GM21529 (cell line): ENCODE data around the gene TGFB1.

ENCODE experiments used
- ATAC-seq: cut with Tn5 transposase; IDR thresholded peaks from one replicate; pipeline ENCODE4 v1.9.1; 2021; ENCODE audit not compliant: unreplicated experiment

Gene TGFB1

DNA sequence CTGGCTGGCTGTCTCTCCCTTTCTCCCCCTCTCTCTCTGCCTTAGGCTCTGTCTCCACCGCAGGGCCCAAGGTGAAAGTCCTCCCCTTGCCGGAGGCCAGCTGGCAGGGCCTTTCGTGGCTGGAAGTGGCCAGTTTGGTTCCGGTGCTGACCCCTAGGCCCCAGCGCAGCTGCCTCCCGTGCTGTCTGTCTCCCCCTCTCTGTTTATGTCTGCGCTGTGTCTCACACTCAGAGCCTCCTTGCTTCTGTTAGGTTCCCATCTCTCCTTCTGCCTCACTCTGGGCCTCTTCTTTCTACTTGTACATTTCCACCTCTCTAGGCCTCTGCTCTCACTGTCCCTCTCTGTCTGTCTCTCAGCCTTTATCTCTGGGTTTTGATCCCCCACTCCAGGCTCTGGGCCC is 30.7 kb downstream of the TGFB1 start:
- no peak for ATAC-seq

DNA sequence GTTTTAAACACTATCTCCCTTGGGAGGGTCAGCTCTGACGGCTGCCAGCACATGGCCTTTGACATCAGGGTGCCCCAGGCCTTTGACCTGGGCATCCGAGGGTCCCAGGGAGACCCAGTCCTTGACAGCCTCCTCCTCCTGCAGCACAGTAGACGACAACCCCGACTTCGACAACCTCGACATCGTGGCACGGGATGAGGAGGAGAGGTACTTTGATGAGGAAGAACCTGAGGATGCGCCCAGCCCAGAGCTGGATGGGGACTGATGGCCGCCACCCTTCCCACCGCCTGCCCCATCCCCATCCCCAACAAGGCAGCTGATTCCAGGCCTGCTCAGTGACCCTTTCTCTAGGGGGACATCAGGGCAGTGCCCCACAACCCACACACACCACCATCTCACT is 31.3 kb downstream of the TGFB1 start:
- ATAC-seq: no peak

DNA sequence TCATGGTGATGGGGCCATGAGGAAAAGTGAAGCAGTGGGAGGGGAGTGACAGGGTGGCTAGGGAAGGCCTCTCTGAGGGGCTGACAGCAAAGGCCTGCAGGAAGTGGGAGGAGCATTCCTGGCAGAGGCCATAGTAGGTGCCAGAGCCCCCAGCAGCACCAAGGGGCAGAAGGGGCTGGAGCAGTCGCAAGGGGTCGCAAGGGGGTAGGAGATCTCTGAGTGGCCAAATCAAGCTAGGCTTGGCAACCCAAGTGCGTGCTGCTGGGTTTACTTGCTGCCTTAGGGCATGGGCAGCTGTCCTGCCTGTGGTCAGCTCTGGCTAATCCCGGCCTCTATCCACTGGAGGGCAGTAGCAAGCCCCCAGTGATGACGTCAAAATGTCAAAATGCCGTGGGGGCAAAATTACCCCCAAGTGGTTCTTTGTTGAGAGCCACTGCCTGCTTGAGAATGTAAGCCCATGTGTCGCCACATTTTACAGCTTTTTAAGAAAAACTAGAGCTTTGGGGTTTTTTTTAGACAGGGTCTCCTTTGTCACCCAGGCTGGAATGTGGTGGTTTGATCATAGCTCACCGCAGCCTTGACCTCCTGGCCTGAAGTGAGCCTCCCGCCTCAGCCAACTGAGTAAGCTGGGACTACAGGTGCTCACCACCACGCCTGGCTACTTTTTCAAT is 32.0 kb downstream of the TGFB1 start:
- ATAC-seq: no peak

DNA sequence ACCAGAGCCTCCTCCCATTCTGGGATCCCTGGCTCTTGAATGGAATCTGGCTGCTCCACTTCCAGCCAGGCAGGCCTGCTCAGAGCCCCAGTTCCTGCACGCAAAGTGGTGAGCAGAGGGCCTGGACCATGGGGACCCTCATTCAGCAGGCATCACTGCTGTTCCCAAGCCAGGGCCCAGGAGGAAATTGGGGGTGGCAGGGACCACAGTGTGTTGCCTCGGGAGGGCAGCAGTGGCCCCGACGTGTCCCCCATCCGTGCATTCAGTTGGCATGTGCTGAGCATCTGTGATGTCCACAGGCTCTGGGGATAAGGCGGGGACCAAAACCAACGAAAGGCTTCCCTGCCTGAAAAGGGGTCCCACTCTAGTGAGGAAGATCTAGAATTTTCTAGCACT is 32.5 kb downstream of the TGFB1 start:
- ATAC-seq: no peak

DNA sequence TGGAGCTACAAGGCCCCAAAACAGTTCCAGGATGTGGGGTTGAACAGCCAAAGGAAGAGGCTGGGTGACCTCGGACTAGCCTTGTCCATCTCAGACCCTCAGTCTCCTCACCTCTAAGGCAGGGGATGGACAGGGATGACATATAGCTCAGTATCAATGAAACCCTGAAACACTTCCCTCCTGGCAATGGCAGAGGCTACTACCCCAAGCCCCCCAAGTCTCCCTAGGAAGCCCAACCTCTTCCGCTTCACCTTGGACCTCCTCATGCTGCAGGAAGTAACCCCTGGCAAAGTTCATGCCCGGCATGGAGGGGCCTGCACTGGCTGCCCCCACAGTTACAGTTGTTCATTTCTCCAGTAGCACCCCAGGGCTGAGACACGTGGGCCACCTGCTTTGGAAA is 33.2 kb downstream of the TGFB1 start:
- ATAC-seq: no peak

DNA sequence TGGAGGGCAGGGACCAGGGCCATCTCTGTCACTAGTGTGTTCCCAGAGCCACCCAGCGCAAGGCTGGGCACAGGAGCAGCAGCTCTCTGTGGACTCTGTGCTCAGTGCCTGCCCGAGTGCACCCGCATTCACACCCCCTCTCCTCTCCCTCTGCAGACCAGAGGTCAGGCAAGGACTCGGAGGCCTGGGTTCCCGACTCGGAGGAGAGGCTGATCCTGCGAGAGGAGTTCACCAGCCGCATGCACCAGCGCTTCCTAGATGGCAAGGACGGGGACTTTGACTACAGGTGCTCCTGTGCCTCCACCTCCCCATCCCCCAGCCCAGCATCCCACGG is 33.6 kb downstream of the TGFB1 start:
- no peak for ATAC-seq

DNA sequence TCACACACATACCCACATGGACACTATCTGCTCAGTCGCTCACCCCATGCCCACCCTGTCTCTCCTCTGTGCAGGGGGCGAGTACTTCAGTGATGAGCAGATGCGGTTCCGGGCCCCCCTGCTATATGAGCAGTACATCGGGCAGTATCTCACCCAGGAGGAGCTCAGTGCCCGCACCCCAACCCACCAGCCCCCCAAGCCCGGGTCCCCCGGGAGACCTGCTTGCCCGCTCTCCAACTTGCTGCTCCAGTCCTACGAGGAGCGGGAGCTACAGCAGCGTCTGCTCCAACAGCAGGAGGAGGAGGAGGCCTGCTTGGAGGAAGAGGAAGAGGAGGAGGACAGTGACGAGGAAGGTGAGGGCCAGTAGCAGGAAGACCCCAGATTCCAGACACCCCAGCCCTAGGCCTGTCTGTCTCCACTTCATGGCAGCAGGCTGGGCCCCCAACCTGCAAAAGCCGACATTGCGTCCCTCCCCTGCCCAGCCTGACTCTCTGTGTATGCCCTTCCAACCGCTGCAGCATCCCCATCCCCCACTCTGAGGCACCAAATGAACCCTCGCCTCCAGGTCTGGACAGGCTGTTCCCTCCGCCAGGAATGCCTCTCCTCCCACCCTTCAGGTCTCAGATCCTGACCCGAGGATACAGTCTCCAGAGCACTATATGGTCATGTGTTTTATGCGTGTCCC is 34.1 kb downstream of the TGFB1 start:
- ATAC-seq: no peak

DNA sequence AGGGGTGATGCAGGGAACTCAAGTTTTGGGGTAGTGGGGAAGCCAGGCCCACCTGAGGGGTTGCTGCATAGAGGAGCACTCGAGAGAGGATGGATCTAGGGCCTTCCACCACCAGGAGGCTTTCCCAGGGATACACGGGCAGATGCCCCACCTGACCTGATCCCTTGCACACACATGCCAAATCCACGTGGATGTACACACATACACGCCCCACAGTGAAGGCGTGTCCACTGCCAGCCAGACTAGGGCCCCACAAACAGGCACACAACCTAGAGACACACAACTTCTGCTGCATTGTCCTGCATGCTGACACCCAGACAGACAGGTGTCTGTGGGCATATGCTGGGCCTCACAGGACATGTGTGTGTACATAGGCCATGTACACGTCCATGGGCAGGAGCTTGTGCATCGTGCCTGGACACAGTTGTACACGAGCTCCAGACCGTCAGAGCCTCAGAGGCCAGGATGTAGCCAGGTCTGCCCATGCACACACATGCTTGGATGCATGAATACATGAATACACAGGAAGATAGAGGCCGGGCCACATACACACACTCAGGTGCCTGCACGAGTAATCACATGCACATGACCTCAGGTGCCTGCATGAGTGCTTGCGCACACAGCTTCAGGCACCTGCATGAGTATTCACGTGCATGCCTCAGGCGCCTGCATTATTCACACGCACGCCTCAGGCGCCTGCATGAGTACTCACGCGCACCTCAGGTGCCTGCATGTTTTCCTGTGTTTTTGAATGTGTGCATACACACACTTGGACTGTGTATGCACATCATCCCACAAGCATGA is 34.8 kb downstream of the TGFB1 start:
- no peak for ATAC-seq

DNA sequence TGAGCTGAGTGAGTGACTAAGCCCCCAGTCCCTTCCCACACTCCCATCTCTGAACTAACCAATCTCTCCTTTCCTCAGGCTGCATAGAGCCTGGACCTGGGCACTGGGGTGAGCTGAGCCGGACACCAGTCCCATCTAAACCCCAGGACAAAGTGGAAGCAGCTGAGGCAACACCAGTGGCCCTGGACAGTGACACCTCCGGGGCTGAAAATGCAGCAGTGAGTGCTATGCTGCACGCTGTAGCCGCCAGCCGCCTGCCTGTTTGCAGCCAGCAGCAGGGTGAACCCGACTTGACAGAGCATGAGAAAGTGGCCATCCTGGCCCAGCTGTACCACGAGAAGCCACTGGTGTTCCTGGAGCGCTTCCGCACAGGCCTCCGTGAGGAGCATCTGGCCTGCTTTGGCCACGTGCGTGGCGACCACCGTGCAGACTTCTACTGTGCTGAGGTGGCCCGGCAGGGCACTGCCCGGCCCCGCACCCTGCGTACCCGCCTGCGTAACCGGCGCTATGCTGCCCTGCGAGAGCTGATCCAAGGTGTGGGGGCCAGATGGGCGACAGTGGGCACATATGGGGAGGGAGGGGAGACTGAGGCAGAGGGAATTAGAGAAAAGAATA is 37.3 kb downstream of the TGFB1 start:
- no peak for ATAC-seq

DNA sequence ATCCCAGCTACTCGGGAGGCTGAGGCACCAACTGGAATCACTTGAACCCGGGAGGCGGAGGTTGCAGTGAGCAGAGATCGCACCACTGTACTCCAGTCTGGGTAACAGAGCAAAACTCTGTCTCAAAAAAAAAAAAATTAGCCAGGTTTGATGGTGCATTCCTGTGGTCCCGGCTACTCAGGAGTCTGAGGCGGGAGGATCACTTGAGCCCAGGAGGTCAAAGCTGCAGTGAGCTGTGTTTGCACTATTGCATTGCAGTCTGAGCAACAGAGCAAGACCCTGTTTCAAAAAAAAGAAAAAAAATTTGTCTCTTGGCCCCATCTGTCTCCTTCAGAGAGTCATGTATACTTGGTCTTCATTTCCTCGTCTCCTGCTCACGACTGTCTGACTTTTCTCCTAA is 42.1 kb downstream of the TGFB1 start:
- no peak for ATAC-seq

DNA sequence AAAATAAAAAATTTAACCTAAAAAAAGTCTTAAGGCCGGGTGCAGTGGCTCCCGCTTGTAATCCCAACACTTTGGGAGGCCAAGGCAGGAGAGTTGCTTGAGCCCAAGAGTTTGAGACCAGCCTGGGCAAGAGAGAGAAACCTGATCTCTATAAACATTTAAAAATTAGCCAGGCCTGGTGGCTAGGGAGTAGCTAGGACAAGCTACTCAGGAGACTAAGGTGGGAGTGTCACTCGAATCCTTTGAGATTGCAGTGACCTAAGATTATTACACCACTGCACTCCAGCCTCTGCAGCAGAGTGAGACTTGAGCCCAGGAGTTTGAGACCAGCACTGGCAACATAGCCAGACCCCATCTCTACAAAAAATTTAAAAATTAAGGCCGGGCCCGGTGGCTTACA is 42.6 kb downstream of the TGFB1 start:
- ATAC-seq: no peak

DNA sequence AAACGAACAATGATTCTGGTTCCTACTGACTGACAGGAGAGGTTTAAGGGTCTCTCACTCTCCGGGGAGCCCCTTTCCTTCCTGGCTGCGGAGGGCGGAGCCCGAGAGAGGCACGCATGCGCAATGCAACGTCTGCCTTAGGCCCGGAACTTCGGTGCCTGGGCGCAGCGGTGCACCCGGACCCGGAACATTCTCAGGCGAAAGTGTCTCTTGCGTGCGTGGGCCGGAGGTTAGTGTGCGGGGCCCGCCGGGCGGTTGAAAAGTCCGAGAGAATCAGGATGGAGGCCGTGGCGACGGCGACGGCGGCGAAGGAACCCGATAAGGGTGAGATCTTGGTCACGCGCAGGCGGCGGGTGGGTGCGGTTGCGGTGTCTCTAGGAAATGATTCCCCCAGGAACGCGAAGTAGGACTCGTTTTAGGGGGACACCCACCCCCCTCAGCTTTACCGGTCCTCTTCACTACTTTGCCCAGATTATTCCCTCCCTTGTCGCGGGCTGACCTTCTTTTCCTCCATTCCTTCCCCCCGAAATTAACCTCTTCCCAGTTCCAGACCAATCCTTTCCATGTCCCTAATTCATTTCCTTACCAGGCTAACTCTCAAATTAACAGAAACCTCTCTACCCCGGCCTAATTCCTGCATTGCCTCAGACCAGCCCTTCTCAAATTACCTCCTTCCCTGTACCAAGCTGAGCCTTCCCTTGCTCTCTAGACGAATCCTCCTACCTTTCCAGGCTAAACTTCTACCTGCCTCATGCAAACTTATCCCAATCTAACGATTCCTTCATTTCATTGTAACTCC is 43.5 kb downstream of the TGFB1 start, which contains the start of gene CCDC97:
CCDC97 (plus strand) TSS at position 140 of the 799 bp plus-strand sequence; CDS start at position 279, 139 bp downstream.
- peak; percentile 53 for ATAC-seq

DNA sequence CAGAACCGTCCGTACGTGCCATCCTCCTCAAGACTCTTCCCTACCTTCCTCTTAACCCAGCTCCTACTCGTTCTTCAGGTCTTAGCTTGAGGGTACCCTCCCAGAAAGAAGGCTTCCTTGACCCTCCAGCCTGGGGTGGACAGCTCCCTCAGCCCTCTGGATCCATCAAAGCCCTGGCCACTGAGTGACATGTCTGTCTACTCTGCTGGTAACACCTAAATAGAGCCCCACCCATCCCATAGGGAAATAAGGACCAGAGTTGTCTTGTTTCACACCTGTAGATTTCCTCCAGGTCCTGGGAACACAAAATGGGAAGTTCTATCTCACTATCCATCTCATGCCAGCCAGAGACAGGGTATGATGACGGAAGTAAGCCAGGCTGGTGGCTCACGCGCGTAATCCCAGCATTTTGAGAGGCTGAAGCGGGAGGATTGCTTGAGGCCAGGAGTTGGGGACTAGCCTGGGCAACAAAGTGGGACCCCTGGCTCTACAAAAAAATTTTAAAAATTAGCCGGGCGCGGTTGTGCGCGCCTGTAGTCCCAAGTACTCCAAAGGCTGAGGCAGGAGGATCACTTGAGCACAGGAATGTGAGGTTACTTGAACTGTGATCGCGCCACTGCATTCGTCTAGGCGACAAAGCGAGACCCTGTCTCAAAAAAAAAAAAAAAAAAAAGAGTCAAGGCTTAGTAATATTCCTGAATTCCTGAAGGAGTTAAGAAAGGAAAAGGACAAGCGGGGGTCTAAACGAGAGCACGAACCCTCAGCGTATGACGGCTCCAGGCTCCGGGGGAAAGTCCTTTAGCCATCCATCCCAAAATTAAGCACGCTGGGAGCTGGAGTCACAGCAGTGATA is 44.3 kb downstream of the TGFB1 start:
- ATAC-seq: no peak

DNA sequence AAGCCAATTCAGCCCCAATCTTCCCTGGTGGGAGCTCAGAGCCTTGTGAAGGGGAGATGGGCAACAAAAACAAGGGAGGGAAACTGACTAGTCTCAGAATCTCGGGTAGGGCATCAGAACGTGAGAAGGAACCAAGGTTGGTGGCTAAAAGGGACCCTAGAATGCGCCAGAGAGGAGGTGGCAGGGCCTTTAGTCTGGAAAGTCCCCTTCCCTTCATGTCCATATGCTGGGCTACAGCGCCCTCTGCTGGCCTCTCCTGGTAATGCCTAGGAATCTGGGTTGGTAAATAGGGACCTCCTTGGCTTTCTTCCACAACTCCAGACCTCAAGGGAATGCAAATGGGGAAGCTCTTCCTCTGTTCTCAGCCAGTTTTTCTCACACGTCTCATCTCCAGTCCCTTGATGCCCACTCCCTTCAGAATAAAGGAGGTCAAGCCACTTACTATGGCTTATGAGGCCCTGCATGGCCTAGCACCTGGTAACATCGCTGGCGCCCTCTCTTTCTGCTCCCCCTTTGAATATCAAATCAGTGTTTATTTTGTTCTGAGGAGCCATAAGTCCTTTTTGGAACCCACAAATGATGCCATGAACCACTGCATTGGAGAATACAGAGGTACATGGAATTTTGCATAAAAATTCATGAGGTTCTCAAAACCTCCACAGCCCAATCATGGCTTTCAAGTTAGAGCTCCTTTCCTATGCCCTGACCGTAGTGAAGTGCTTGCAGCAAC is 45.1 kb downstream of the TGFB1 start:
- ATAC-seq: no peak

DNA sequence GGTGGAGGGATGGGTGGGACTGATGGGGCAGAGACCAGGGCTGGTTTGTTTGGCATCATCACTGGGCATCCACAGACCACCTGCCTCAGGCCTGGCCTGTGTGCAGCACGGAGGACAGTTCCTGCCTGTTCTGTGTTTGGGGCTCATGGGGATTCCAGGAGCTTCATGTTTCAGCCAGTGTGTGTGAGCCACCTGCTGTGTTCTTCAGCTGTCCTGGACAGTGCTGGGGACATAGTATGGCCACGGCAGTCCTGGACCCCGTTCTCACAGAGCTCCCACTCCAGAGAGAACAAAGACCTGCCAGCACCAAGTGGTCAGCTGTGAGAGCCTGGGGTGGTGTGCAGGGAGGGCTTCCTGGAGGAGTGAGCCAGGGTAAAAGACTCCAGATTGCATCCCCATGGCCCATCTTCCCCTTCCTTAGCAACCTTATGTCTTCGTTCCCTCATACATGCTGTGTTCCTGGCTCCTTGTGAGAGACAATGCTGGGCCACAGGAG is 45.7 kb downstream of the TGFB1 start:
- no peak for ATAC-seq

DNA sequence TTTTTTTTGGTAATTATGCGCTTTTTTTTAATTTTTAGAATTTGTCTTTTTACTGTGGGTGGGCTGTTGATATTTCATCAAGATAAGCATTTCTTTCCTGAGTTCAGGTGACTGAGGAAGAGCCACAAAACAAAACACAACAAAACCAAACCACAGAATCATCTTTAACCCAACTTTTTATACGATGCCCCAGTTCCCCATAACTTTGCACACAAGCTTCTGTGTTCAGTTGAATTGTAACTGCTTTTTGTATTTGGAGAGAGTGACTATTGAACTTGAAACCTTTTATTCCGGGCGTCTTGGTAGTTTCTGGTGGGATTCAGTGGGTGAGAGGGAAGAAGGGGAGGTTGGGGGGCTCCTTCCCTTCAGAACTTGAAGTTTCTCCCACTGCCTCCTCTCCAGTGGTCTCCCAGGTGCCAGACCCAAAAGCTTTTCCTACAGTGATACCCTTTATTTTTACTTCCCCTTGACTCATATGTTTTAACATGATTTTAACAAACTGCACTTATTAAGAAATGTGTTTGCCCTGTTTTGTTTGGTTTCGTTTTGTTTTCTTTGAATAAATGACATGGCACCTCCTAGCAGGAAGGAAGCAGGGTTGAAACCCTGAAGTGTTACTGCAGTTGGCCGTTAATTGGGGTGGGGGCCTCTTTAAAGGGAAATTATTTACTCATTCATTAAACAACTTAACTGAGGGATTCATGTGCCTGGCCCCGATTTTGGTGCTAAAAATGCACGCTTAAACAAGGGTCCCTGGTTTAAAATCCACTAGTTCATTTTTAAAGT is 46.4 kb downstream of the TGFB1 start:
- ATAC-seq: no peak

DNA sequence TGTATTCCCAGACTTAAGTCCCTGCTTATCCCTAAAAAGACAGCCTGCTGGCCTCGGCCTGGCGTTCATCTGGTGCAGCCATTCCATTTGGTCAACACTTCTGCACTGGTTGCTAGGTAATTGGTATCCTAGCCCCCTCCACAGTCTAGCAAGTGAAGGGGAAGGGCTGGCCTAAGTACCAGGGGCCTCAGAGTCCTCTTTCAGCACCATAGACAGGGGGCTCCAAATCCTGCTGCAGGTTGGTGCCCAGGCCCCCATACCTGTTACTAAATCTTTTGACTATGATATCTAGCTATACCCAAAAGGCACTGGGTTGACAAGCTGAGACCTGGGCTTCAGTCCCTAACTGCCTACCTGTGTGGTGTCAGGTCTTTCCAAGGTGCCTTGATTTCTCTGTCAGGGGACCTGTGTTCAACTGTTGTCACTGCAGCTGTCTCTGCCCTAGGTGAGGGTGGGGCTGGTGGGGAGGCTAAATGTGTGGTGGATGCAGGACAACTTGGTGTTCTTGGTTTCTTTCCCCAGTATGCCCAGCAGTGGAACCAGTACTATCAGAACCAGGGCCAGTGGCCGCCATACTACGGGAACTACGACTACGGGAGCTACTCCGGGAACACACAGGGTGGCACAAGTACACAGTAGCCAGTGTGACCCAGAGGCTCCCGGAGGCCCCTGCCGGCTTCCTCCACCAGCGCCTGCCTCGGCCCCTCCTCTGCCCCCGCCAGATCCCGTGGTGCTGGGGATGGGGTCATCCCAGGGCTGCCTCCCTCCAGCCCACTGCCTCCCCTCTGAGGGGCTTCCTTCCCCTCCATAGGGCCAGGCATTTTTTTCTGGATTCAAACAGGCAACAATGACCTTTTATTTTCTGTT is 47.6 kb downstream of the TGFB1 start:
- no peak for ATAC-seq
